ENCODE results near the gene CDC42BPG. TPM values are rescaled to one million over a fixed set of nuclear protein-coding genes. Genes with fewer than 3 reads are reported as not detected.
A peak's percentile ranks its signal among the peaks of the same experiment; 100 is the strongest.

The CDC42BPG gene, protein sequence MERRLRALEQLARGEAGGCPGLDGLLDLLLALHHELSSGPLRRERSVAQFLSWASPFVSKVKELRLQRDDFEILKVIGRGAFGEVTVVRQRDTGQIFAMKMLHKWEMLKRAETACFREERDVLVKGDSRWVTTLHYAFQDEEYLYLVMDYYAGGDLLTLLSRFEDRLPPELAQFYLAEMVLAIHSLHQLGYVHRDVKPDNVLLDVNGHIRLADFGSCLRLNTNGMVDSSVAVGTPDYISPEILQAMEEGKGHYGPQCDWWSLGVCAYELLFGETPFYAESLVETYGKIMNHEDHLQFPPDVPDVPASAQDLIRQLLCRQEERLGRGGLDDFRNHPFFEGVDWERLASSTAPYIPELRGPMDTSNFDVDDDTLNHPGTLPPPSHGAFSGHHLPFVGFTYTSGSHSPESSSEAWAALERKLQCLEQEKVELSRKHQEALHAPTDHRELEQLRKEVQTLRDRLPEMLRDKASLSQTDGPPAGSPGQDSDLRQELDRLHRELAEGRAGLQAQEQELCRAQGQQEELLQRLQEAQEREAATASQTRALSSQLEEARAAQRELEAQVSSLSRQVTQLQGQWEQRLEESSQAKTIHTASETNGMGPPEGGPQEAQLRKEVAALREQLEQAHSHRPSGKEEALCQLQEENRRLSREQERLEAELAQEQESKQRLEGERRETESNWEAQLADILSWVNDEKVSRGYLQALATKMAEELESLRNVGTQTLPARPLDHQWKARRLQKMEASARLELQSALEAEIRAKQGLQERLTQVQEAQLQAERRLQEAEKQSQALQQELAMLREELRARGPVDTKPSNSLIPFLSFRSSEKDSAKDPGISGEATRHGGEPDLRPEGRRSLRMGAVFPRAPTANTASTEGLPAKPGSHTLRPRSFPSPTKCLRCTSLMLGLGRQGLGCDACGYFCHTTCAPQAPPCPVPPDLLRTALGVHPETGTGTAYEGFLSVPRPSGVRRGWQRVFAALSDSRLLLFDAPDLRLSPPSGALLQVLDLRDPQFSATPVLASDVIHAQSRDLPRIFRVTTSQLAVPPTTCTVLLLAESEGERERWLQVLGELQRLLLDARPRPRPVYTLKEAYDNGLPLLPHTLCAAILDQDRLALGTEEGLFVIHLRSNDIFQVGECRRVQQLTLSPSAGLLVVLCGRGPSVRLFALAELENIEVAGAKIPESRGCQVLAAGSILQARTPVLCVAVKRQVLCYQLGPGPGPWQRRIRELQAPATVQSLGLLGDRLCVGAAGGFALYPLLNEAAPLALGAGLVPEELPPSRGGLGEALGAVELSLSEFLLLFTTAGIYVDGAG (N-terminal part only)
- total RNA-seq (2014; rRNA removed; shearing (Covaris generic)) = 0.03 TPM in 1 of 2 replicates, not detected in the other

DNA sequence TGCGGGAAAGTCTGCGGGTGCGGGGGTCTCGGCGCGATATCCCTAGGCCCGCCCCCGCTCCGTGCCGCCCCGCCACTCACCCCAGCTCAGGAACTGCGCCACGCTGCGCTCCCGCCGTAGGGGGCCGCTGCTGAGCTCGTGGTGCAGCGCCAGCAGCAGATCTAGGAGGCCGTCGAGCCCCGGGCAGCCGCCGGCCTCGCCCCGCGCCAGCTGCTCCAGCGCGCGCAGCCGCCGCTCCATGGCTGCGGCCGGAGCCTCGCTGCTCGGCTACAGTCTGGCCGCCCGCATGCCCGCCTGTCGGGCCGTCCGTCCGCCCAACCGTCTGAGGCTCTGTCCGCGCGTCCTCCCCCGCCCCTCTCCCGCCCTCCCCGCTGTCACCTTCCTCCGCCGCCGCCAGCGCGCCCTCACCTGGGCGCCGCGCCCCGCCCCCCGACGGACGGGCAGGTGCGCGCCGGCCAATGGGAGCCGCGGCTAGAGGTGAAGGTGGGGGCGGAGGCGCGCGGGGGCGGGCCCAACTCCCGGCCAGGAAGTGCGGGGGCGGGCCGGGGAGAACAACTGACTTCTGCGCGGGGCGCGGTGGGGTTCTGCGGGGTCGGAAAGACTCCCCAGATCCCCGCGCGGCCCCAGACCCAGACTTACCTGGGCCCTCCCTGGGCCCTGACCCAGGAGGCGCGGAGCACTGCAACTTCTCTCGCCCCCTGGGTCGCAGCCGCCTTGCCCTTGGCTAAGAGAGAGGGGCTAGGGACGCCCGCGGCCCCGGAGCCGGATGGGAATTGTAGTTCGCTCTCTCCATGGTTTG, at the start of gene CDC42BPG:
CDC42BPG (minus strand) TSS at position 324 of the 799 bp plus-strand sequence; CDS start at position 240, 84 bp downstream.
- Histone ChIP-seq H3K4me1 (replicated peaks) (peaks cover 23% of the 10 kb centered on the region), H3K4me3 (peak within 1 kb of the TSS; percentile 26), H3K27ac (no peak within 1 kb of the TSS), H3K9me3 (replicated peaks) (no peaks in the 10 kb centered on the region), H3K36me3 (no peaks in the 10 kb centered on the region), H3K27me3 (replicated peaks) (no peaks in the 10 kb centered on the region)
- DNase-seq (ENCODE audit: low read depth in 1 of 2, low spot score in 2 of 2) = peak in 1 of 2 experiments; percentile 84

DNA sequence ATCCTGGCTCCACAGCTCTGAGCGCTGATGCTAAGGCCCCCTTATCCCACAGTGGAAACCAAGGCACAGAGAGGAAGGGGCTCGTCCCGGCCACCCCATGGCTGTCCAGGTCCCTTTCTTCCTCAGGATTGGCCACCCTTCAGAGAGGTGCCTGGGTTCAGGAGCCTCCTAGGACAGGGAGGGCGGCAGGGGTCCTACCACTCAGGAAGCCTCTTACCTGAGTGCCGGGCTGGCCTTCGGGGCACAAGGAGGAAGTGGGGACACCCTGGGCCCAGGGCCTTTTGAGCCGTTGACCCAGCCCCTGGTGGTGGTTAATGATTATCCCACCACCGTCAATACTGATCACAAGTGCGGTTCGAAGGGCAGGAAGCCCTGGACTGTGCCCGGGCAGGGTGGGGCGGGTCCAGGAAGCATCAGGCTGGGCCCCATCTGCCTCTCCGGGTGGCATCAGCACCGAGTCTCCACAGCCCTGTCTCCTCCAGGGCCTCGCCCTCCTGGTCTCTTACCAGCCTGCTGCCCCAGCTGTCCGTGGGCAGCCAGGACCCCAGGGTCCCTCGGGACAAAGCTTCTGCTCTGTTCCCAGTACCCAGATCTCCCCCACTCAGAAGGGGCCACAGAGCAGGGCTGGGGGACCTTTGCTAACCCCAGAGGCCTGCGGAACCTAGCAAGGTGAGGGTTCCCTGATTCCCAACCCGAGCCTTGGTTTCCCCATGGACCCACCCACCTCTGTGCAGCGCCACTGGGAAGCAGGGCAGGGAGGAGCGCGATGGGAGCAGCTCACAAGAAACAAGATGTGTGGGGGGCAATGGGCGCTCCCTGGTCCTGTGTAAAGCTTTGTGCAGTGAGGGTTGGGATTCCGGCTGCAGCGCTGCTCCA, 49.0 kb upstream of the CDC42BPG start:
- no peaks in the 10 kb centered on the region for H3K9me3 ChIP-seq (replicated peaks)
- H3K4me3 ChIP-seq = no peak overlapping the region
- H3K4me1 ChIP-seq (replicated peaks) = no peaks in the 10 kb centered on the region
- DNase-seq (ENCODE audit: low read depth in 1 of 2, low spot score in 2 of 2) = no peak
- H3K27ac ChIP-seq = no peak overlapping the region
- H3K27me3 ChIP-seq (replicated peaks) = no peaks in the 10 kb centered on the region
- peaks cover 31% of the 10 kb centered on the region for H3K36me3 ChIP-seq

DNA sequence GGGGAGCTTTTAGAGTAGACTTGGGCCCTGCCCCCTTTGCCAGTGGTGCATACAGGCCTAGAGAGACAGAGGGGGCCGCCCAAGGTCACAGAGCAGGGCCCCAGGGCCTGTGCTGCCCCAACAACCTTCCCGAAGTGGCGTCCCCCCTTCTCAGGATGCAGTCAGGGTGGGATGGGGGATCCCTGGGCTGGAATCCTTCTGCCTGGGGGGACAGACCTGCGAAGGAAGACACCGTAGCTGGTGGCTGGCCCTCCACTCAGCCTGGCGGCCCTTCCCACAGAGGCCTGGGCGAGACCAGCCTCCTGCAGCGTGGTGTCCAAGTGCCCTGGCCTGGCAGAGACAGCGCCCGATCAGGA, 48.4 kb upstream of the CDC42BPG start:
- no peak for DNase-seq (ENCODE audit: low read depth in 1 of 2, low spot score in 2 of 2)
- no peaks in the 10 kb centered on the region for H3K27me3 ChIP-seq (replicated peaks)
- H3K4me1 ChIP-seq (replicated peaks) = peaks cover 5% of the 10 kb centered on the region
- no peak overlapping the region for H3K27ac ChIP-seq
- H3K9me3 ChIP-seq (replicated peaks) = no peaks in the 10 kb centered on the region
- H3K36me3 ChIP-seq = peaks cover 25% of the 10 kb centered on the region
- H3K4me3 ChIP-seq = no peak overlapping the region

DNA sequence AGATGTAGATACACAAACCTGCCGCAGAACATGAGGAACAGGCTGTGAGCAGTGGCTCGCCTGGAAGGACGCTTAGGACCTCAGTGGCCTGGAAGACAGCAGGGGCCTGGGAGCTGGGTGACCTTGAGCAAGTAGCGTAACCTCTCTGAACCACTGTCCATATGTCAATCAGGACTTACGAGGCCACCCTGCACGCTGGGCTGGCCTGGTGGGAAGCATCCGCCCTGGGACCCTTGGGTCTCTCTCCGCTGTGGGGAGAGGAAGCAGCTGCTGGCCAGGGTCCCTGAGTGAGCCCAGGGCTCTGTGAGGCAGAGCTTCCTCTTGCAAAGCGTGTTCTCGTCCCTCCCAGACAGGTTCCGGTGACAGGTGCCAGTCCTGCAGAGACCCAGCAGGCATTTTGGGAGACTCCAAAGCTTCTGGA, 48.0 kb upstream of the CDC42BPG start:
- H3K36me3 ChIP-seq = peaks cover 21% of the 10 kb centered on the region
- no peaks in the 10 kb centered on the region for H3K27me3 ChIP-seq (replicated peaks)

DNA sequence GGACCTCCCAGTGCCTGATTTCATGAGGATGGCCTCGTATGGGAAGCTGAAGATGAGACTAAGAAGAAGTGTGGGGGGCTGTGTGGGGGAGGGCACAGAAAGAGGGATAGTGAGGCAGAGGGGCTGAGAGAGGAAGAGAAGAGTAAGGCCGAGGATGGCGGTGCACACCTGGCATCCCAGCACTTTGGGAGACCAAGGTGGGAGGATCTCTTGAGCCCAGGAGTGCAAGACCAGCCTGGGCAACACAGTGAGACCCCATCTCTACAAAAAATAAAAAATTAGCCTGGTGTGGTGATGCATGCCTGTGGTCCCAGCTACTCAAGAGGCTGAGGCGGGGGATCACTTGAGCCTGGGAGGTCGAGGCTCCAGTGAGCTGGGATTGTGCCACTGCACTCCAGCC, 47.4 kb upstream of the CDC42BPG start:
- H3K27me3 ChIP-seq (replicated peaks) = no peaks in the 10 kb centered on the region
- peaks cover 8% of the 10 kb centered on the region for H3K4me1 ChIP-seq (replicated peaks)
- H3K4me3 ChIP-seq = no peak overlapping the region
- H3K27ac ChIP-seq = no peak overlapping the region
- no peak for DNase-seq (ENCODE audit: low read depth in 1 of 2, low spot score in 2 of 2)
- H3K36me3 ChIP-seq = peaks cover 16% of the 10 kb centered on the region
- H3K9me3 ChIP-seq (replicated peaks) = no peaks in the 10 kb centered on the region

More for the DNA sequence above, 48.0 kb upstream of the CDC42BPG start:
- no peaks in the 10 kb centered on the region for H3K9me3 ChIP-seq (replicated peaks)
- peaks cover 8% of the 10 kb centered on the region for H3K4me1 ChIP-seq (replicated peaks)
- H3K27ac ChIP-seq = no peak overlapping the region
- no peak overlapping the region for H3K4me3 ChIP-seq
- DNase-seq (ENCODE audit: low read depth in 1 of 2, low spot score in 2 of 2) = no peak

DNA sequence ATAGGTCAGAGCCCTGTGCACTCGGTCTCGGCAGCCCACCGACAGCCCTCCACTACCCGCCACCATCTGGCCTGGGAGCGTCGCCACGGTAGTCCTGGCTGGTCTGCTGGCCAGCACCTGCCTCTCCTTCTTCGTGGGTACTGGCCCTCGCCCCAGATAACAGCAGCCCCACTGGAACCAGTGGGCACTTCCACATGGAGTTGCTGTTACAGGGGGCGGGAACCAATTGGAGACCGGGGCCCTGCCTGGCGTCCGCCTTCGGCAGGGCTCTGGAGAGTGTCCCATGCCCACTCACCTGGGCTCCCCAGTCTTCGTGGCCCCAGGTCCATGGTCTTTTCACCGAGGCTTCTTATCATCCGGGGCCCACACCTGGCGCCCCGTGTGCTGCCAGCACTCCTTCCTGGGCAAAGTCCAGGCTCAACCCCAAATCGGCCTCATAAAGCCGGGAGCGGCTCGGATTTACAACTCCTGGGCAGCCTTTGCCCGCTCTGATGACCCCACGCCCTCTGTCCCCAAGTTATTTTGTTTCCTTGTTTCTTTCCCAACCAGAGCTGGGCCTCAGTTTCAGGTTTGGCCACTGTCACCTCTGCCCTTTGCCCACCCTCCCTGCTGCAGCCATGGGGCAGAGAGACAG, 46.9 kb upstream of the CDC42BPG start:
- Histone ChIP-seq H3K36me3 (peaks cover 11% of the 10 kb centered on the region), H3K4me3 (no peak overlapping the region), H3K27ac (no peak overlapping the region), H3K9me3 (replicated peaks) (no peaks in the 10 kb centered on the region), H3K4me1 (replicated peaks) (peaks cover 8% of the 10 kb centered on the region), H3K27me3 (replicated peaks) (no peaks in the 10 kb centered on the region)
- DNase-seq (ENCODE audit: low read depth in 1 of 2, low spot score in 2 of 2) = no peak

DNA sequence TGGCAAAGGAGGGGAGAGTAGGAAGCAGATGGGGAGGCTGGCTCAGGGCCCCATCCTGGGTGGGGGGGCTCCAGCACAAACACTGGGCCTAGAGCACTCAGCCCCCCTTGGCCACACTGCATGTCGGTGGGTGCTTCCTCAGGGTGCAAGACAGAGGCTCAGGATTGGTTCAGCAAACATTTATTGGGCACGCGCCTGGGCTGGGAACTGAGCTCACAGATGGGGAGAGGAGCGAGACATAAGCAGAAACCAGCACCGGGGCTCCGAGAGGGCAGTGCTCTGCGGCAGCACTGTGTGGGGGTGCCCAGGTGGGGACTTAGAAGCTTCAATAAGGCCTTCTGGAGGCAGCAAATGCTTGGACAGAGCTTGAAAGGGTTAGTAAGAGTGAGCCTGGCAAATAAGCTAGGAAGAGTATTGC, 46.1 kb upstream of the CDC42BPG start:
- no peak for DNase-seq (ENCODE audit: low read depth in 1 of 2, low spot score in 2 of 2)
- Histone ChIP-seq H3K36me3 (peaks cover 7% of the 10 kb centered on the region), H3K27ac (no peak overlapping the region), H3K9me3 (replicated peaks) (no peaks in the 10 kb centered on the region), H3K27me3 (replicated peaks) (no peaks in the 10 kb centered on the region), H3K4me1 (replicated peaks) (peaks cover 14% of the 10 kb centered on the region), H3K4me3 (no peak overlapping the region)

DNA sequence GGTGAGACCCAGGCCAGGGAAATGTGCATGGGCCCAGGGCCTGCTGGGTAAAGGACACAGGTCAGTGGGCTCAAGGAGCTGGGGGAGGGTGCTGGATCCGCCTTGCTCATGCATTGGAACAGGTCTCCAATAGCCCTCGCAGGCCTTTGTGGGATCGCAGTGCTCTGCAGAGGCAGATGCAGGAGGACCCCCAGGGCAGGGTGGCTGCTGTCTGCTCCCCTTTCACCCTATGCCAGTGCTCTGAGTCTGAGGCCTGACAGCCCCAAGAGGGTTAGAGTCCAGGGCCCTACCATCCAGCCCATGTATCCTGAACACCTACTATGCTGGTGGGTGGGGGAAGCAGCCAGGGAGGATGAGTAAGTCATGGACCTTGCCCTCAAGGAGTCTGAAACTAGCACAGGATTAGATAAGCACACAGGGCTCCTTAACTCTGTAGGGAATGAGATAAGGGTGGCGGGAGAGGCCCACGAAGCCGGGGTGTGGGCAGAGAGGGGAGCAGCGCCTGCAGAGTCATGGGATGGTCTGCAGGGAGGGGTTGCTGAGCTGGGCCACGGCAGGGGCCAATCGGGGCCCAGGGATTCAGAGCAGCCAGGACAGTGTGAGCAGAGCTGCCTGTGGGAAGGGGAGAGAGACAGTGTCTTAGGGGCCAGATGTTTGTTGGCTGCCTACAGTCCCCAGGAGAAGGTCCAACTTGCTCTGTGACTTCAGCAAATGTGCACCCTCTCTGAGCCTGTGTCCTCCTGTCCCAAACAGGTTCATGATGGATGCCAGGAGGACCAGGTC, 44.5 kb upstream of the CDC42BPG start:
- H3K9me3 ChIP-seq (replicated peaks) = no peaks in the 10 kb centered on the region
- H3K36me3 ChIP-seq = no peaks in the 10 kb centered on the region
- DNase-seq (ENCODE audit: low read depth in 1 of 2, low spot score in 2 of 2) = no peak

DNA sequence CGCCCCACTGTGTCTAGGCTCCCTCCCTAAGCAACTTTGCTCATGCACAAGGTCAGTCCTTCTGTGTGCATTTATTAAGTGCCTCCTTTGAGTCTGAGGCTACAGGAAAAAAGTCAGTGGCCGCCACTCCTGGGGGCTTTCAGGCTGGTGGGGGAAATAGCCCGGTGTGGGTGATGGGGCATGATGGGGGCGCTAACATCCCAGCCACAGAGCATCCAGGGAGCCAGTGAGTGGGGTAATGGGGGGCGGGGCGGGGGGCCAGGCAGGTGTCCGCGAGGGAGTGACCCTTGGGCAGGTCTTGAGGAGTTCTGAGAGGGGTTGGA, 43.9 kb upstream of the CDC42BPG start:
- H3K9me3 ChIP-seq (replicated peaks) = no peaks in the 10 kb centered on the region
- H3K4me1 ChIP-seq (replicated peaks) = peaks cover 17% of the 10 kb centered on the region
- H3K27me3 ChIP-seq (replicated peaks) = no peaks in the 10 kb centered on the region
- H3K36me3 ChIP-seq = no peaks in the 10 kb centered on the region
- DNase-seq (ENCODE audit: low read depth in 1 of 2, low spot score in 2 of 2) = no peak
- H3K27ac ChIP-seq = no peak overlapping the region
- no peak overlapping the region for H3K4me3 ChIP-seq

More for the DNA sequence above, 44.5 kb upstream of the CDC42BPG start:
- H3K4me1 ChIP-seq (replicated peaks) = peaks cover 17% of the 10 kb centered on the region
- no peak overlapping the region for H3K27ac ChIP-seq
- H3K4me3 ChIP-seq = no peak overlapping the region
- no peaks in the 10 kb centered on the region for H3K27me3 ChIP-seq (replicated peaks)

DNA sequence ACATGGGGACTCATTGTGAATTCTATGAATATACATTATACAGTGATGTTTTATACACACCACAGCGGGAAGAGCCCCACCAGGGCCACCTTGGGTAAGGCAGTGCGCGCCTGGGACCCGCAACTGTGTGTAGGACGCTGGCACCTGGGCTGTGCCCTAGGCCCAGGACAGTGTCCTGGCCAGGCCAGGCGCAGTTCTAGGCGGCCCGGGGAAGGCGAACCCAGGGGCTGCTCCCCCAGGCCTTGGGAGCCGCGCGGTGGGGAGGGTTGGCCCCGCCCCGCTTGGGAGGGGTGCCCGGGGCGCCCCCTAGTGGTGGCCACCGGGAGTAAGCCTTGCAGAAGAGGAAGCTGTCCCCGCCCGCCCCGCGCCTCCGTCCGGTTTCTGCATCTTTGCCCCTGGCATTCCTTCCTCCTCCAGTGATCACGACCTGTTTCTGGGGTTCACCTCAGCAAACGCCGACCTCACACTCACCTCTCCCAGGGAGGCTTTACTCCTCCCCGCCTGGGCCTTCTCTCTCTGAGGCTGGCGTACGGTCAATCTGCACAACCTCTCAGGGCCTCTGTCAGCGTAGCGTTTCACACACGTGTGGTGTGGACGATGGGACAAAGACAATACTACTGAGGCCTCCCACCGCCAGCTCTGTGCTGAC, 43.4 kb upstream of the CDC42BPG start:
- H3K4me3 ChIP-seq = no peak overlapping the region
- H3K9me3 ChIP-seq (replicated peaks) = no peaks in the 10 kb centered on the region
- H3K36me3 ChIP-seq = no peaks in the 10 kb centered on the region
- H3K27ac ChIP-seq = no peak overlapping the region
- H3K27me3 ChIP-seq (replicated peaks) = no peaks in the 10 kb centered on the region
- peaks cover 17% of the 10 kb centered on the region for H3K4me1 ChIP-seq (replicated peaks)
- DNase-seq (ENCODE audit: low read depth in 1 of 2, low spot score in 2 of 2) = peak; percentile 87 to 90

DNA sequence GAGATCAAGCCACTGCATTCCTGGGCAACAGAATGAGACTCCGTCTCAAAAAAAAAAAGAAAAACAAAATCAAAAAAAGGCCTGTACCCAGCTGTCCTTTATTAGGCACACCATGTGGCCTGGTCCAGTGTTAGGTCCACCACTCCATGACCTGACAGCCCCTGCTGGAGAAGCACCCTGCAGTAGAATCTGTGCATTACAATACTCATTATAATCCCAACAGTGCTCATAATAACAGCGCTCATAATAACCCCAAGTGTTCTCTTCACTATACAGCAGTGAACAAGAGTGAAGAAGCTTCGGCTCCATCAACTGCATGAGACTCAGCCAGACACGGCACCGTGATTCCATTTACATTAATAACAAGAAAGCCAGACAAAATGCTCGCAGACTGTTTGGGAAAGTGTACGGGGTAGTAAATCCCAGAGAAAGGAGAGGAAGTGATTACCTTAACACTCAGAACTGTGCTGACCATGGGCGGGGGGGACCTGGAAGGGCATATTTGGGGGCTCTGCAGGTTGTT, 42.8 kb upstream of the CDC42BPG start:
- DNase-seq (ENCODE audit: low read depth in 1 of 2, low spot score in 2 of 2) = no peak
- H3K4me3 ChIP-seq = no peak overlapping the region
- peaks cover 17% of the 10 kb centered on the region for H3K4me1 ChIP-seq (replicated peaks)
- no peak overlapping the region for H3K27ac ChIP-seq
- no peaks in the 10 kb centered on the region for H3K36me3 ChIP-seq
- no peaks in the 10 kb centered on the region for H3K27me3 ChIP-seq (replicated peaks)
- no peaks in the 10 kb centered on the region for H3K9me3 ChIP-seq (replicated peaks)
